HG03135 (cell line): Measurements from ENCODE around the gene PRIM2.
"Not testable (repeated sequence)": the region's sequence is repeated elsewhere in the genome, so short reads cannot be mapped to it uniquely, and the experiment has no call there.

ENCODE experiments used
- ATAC-seq: cut with Tn5 transposase; IDR thresholded peaks from one replicate; pipeline ENCODE4 v1.9.1; 2021; ENCODE audit warnings: mild to moderate bottlenecking, moderate library complexity; ENCODE audit not compliant: unreplicated experiment

The PRIM2 gene

GRCh38 chr6:57491795-57492194 is 174.4 kb downstream of the PRIM2 start:
- not testable (repeated sequence) for ATAC-seq

- not testable (repeated sequence) for ATAC-seq
These were observed 178.8 kb downstream of the PRIM2 start for GRCh38 chr6:57496251-57496650.

GRCh38 chr6:57500368-57501021 is 183.1 kb downstream of the PRIM2 start:
- not testable (repeated sequence) for ATAC-seq

- ATAC-seq = not testable (repeated sequence)
These were observed 185.0 kb downstream of the PRIM2 start for GRCh38 chr6:57502387-57502786.

GRCh38 chr6:57505251-57505650 is 187.8 kb downstream of the PRIM2 start:
- not testable (repeated sequence) for ATAC-seq

GRCh38 chr6:57510390-57510789 is 193.0 kb downstream of the PRIM2 start:
- not testable (repeated sequence) for ATAC-seq

- ATAC-seq = not testable (repeated sequence)
These were observed 197.7 kb downstream of the PRIM2 start for GRCh38 chr6:57515171-57515570.

- ATAC-seq = not testable (repeated sequence)
These were observed 198.4 kb downstream of the PRIM2 start for GRCh38 chr6:57515845-57516244.

GRCh38 chr6:57516776-57517175 is 199.3 kb downstream of the PRIM2 start:
- not testable (repeated sequence) for ATAC-seq

- not testable (repeated sequence) for ATAC-seq
These were observed 201.8 kb downstream of the PRIM2 start for GRCh38 chr6:57519198-57519597.

GRCh38 chr6:57521085-57521484 is 203.7 kb downstream of the PRIM2 start:
- ATAC-seq = not testable (repeated sequence)

GRCh38 chr6:57523221-57523620 is 205.8 kb downstream of the PRIM2 start:
- ATAC-seq = not testable (repeated sequence)

GRCh38 chr6:57529755-57530154 is 212.3 kb downstream of the PRIM2 start:
- ATAC-seq = not testable (repeated sequence)

GRCh38 chr6:57532660-57533059 is 215.2 kb downstream of the PRIM2 start:
- not testable (repeated sequence) for ATAC-seq

GRCh38 chr6:57535121-57535520 is 217.7 kb downstream of the PRIM2 start:
- not testable (repeated sequence) for ATAC-seq

- peak; percentile 70 for ATAC-seq
These were observed 218.6 kb downstream of the PRIM2 start for GRCh38 chr6:57535994-57536393.

GRCh38 chr6:57537916-57538315 is 220.5 kb downstream of the PRIM2 start:
- not testable (repeated sequence) for ATAC-seq

- not testable (repeated sequence) for ATAC-seq
These were observed 234.5 kb downstream of the PRIM2 start for GRCh38 chr6:57551961-57552360.

- not testable (repeated sequence) for ATAC-seq
These were observed 240.4 kb downstream of the PRIM2 start for GRCh38 chr6:57557855-57558254.

GRCh38 chr6:57559170-57559569 is 241.7 kb downstream of the PRIM2 start:
- not testable (repeated sequence) for ATAC-seq

GRCh38 chr6:57562233-57562632 is 244.8 kb downstream of the PRIM2 start:
- not testable (repeated sequence) for ATAC-seq

- not testable (repeated sequence) for ATAC-seq
These were observed 254.7 kb downstream of the PRIM2 start for GRCh38 chr6:57572119-57572518.

- ATAC-seq = not testable (repeated sequence)
These were observed 255.4 kb downstream of the PRIM2 start for GRCh38 chr6:57572844-57573243.
